Dermis microvascular lymphatic vessel endothelial cell (primary cell): Measurements from ENCODE around the gene PSMF1. TPM values are rescaled to one million over a fixed set of nuclear protein-coding genes. Genes with fewer than 3 reads are reported as not detected.
A peak's percentile ranks its signal among the peaks of the same experiment; 100 is the strongest.

Experiments used
- DNase-seq, 2 donors: peaks; one replicate each; pipeline versions ENCODE4 v3.0.0 to v3.0.0-alpha.2; 2010; ENCODE audit warnings: low read depth in 2 of 2
- total RNA-seq: library from RNA; depleted of rRNA; stranded (reverse); fragments of >200 nt; gene quantifications from 2 replicates; pipeline ENCODE4 v1.2.1, GENCODE V29; 2014

PSMF1 gene
- total RNA-seq, 1 donor from 2014 or later = 28.4 TPM

- DNase-seq = no peak
Observed at GRCh38 chr20:1163653-1164052, 45.3 kb downstream of the PSMF1 start.

- no peak for DNase-seq
Observed at GRCh38 chr20:1164871-1165270, 46.5 kb downstream of the PSMF1 start.

- DNase-seq = no peak
Observed at GRCh38 chr20:1165521-1165920, 47.1 kb downstream of the PSMF1 start.

- DNase-seq = no peak
Observed at GRCh38 chr20:1165941-1166340, 47.5 kb downstream of the PSMF1 start.

- peak in 1 of 2 donors; percentile 36 for DNase-seq
Observed at GRCh38 chr20:1166948-1167720, 48.7 kb downstream of the PSMF1 start.

- DNase-seq = no peak
Observed at GRCh38 chr20:1169224-1169623, 50.8 kb downstream of the PSMF1 start.

GRCh38 chr20:1171461-1172093, 53.2 kb downstream of the PSMF1 start:
- DNase-seq = peak in 1 of 2 donors; percentile 56

GRCh38 chr20:1173698-1174097, 55.3 kb downstream of the PSMF1 start:
- no peak for DNase-seq

GRCh38 chr20:1174787-1175186, 56.4 kb downstream of the PSMF1 start:
- DNase-seq = no peak

GRCh38 chr20:1177680-1178079, 59.3 kb downstream of the PSMF1 start:
- DNase-seq = no peak

- no peak for DNase-seq
Observed at GRCh38 chr20:1178103-1178502, 59.7 kb downstream of the PSMF1 start.

- DNase-seq = no peak
Observed at GRCh38 chr20:1178623-1179022, 60.2 kb downstream of the PSMF1 start.

- no peak for DNase-seq
Observed at GRCh38 chr20:1180949-1181348, 62.5 kb downstream of the PSMF1 start.

GRCh38 chr20:1182106-1182505, 63.7 kb downstream of the PSMF1 start:
- no peak for DNase-seq

GRCh38 chr20:1183153-1183552, 64.8 kb downstream of the PSMF1 start:
- no peak for DNase-seq

- DNase-seq = no peak
Observed at GRCh38 chr20:1184260-1184637, 65.8 kb downstream of the PSMF1 start.

- no peak for DNase-seq
Observed at GRCh38 chr20:1184638-1185315, 66.4 kb downstream of the PSMF1 start, which contains the start of gene TMEM74B. TMEM74B (minus strand) TSS chr20:1184981; CDS start chr20:1183801, 1,180 bp downstream.

- DNase-seq = no peak
Observed at GRCh38 chr20:1185316-1185741, 66.9 kb downstream of the PSMF1 start.

GRCh38 chr20:1185790-1186334, 67.5 kb downstream of the PSMF1 start:
- peak; percentile 18 to 63 for DNase-seq

- DNase-seq = no peak
Observed at GRCh38 chr20:1186367-1186991, 68.1 kb downstream of the PSMF1 start.

GRCh38 chr20:1187605-1188171, 69.3 kb downstream of the PSMF1 start:
- DNase-seq = peak; percentile 16 to 47
